C4-2B (cell line): ENCODE results near the gene IPO5.

Experiments
- CTCF ChIP-seq: fragments of 450-650 bp; conservative IDR thresholded peaks from 2 replicates; pipeline ENCODE4 v1.5.1; 2017; ENCODE audit warnings: mild to moderate bottlenecking
- ZFX ChIP-seq: fragments of 450-650 bp; IDR thresholded peaks from 2 replicates; pipeline ENCODE4 v1.6.1; 2017

GRCh38 chr13:97982286-97982685, 28.8 kb downstream of the IPO5 start:
- no peak for TF ChIP-seq CTCF
- no peak for TF ChIP-seq ZFX
